ENCODE results near the gene STPG2. TPM values are rescaled to one million over a fixed set of nuclear protein-coding genes. Genes with fewer than 3 reads are reported as not detected.

The STPG2 gene
- total RNA-seq, 6 experiments from 2014 or later, result not detected

DNA sequence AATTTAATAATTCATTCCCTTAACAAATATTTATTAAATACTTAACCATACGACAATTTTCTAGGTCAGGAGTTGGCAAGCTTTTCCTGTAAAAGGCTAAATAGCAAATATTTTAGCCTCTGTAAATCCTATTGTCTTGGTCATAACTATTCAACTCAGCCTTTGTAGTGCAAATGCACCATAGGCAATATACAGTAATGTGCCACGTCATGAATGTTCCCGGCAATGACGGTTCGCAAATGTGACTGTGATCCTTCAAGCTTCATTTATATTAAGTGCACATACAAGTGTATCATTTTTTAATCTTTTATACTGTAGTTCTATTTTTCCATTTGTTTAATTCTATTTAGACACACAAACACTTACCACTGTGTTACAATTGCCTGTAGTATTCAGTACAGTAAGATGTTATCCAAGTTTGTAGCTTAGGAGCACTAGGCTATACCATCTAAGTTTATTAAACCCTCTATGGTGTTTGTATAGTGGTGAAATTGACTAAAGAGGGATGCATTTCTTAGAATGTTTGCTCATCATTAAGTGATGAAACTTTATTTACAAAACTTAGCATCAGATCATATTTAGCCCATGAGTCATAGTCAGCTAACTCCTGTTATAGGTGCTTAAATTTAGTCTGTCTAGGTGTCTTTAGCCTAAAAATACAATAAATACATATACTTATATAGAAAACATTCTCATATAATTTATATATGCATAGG is 553.6 kb downstream of the STPG2 start:
- H3K9me3 Mint-ChIP-seq, result peaks cover 22% of the 10 kb centered on the region
- H3K4me1 Mint-ChIP-seq (ENCODE audit: low read depth), result no peaks in the 10 kb centered on the region
- no peaks in the 10 kb centered on the region for H3K27me3 Mint-ChIP-seq (ENCODE audit: insufficient read depth)
- TF ChIP-seq, protein P1, sequence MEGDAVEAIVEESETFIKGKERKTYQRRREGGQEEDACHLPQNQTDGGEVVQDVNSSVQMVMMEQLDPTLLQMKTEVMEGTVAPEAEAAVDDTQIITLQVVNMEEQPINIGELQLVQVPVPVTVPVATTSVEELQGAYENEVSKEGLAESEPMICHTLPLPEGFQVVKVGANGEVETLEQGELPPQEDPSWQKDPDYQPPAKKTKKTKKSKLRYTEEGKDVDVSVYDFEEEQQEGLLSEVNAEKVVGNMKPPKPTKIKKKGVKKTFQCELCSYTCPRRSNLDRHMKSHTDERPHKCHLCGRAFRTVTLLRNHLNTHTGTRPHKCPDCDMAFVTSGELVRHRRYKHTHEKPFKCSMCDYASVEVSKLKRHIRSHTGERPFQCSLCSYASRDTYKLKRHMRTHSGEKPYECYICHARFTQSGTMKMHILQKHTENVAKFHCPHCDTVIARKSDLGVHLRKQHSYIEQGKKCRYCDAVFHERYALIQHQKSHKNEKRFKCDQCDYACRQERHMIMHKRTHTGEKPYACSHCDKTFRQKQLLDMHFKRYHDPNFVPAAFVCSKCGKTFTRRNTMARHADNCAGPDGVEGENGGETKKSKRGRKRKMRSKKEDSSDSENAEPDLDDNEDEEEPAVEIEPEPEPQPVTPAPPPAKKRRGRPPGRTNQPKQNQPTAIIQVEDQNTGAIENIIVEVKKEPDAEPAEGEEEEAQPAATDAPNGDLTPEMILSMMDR (IDR thresholded peaks at IDR 0.05), result no peak
- DNase-seq, result no peak
- peaks cover 6% of the 10 kb centered on the region; the same call in 1 of the 2 replicates for H3K36me3 Mint-ChIP-seq (ENCODE audit: low read depth)
- no peak overlapping the region for H3K4me3 Mint-ChIP-seq
- no peak overlapping the region for H3K27ac Mint-ChIP-seq

DNA sequence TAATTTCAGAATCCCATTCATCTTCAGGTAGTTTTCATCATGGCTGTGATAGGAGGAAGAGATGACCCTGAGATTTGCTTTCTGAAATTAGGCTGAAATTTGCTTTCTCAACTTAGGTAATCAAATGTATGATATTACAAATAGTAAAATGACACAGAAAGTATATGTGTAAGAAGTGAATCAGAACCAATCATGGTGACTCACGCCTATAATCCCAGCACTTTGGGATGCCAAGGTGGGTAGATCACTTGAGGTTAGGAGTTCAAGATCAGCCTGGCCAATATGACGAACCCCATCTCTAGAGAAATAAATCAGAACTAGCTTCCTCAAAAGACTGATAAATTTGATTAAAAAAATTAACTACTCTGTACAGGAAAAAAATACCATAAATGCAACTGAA is 555.4 kb downstream of the STPG2 start:
- Mint-ChIP-seq H3K4me3 (no peak overlapping the region), H3K36me3 (ENCODE audit: low read depth) (no peaks in the 10 kb centered on the region), H3K9me3 (peaks cover 23% of the 10 kb centered on the region), H3K4me1 (ENCODE audit: low read depth) (no peaks in the 10 kb centered on the region), H3K27ac (no peak overlapping the region), H3K27me3 (ENCODE audit: insufficient read depth) (no peaks in the 10 kb centered on the region)
- DNase-seq, result no peak
- TF ChIP-seq, protein P1 (IDR thresholded peaks at IDR 0.05), result no peak

DNA sequence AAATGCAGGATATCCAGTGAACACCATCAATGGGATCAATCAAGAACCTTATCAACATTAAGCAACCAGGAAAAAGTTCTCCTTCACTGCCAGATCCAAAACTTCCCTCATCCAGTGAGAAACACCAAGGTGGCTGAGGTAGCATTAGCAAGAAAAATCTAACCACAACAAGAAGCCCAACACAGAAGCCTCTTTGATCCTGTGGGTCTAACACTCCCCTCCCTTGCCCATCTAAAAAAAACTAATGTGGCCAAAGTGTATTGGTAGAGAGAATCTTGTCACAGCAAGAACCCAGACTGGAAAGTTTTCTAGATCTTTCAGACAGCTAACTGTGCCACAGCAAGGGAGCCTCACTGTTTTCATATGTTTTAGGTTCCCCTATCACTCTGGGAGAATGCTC is 558.0 kb downstream of the STPG2 start:
- Mint-ChIP-seq H3K36me3 (ENCODE audit: low read depth) (no peaks in the 10 kb centered on the region), H3K4me3 (no peak overlapping the region), H3K9me3 (peaks cover 20% of the 10 kb centered on the region), H3K4me1 (ENCODE audit: low read depth) (no peaks in the 10 kb centered on the region), H3K27ac (no peak overlapping the region), H3K27me3 (ENCODE audit: insufficient read depth) (no peaks in the 10 kb centered on the region)
- DNase-seq, result no peak
- TF ChIP-seq, protein P1 (IDR thresholded peaks at IDR 0.05), result no peak

DNA sequence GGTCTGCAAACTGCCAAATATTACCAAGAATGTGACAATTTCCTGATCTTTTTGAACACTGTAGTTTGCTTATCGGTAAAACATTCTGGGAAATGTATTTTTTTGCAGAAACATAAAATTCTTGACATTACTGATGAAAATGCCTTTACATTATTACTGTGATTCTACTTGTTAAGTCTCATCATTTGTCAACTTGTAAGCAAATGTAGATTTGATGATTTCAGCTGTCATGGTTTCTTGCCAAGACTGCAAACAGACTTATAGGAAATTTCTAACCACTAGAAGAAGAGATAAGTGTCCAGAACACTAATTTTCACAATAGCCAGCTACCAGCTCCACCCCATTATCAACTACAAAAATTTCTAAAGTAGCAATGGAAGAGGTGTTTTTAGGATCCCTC is 560.4 kb downstream of the STPG2 start:
- no peaks in the 10 kb centered on the region for H3K4me1 Mint-ChIP-seq (ENCODE audit: low read depth)
- H3K27ac Mint-ChIP-seq, result no peak overlapping the region
- DNase-seq, result no peak
- no peak overlapping the region for H3K4me3 Mint-ChIP-seq
- TF ChIP-seq, protein P1 (IDR thresholded peaks at IDR 0.05), result no peak
- H3K27me3 Mint-ChIP-seq (ENCODE audit: insufficient read depth), result no peaks in the 10 kb centered on the region
- peaks cover 20% of the 10 kb centered on the region for H3K9me3 Mint-ChIP-seq
- H3K36me3 Mint-ChIP-seq (ENCODE audit: low read depth), result no peaks in the 10 kb centered on the region

DNA sequence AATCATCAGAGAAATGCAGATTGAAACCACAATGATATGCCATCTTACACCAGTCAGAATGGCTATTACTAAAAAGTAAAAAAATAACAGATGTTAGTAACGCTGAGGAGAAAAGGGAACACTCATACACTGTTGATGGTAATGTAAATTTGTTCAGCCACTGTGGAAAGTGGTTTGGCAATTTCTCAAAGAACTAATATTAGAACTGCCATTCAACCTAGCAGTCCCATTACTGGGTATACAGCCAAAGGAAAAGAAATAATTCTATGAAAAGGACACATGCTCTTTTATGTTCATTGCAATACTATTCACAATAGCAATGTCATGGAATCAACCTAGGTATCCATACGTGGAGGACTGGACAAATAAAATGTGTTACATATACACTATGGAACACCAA is 566.3 kb downstream of the STPG2 start:
- no peak for DNase-seq
- TF ChIP-seq, protein P1 (IDR thresholded peaks at IDR 0.05), result no peak
- no peaks in the 10 kb centered on the region for H3K27me3 Mint-ChIP-seq (ENCODE audit: insufficient read depth)
- H3K27ac Mint-ChIP-seq, result no peak overlapping the region
- H3K4me1 Mint-ChIP-seq (ENCODE audit: low read depth), result no peaks in the 10 kb centered on the region
- no peak overlapping the region for H3K4me3 Mint-ChIP-seq
- H3K36me3 Mint-ChIP-seq (ENCODE audit: low read depth), result no peaks in the 10 kb centered on the region
- H3K9me3 Mint-ChIP-seq, result peaks cover 14% of the 10 kb centered on the region

Data from HFFc6 (cell line).